ENCODE measurements around the gene ATG16L2. TPM values are rescaled to one million over a fixed set of nuclear protein-coding genes. Genes with fewer than 3 reads are reported as not detected.
A peak's percentile ranks its signal among the peaks of the same experiment; 100 is the strongest.

ATG16L2 gene
- total and polyA plus RNA-seq, 9 of the 15 experiments (the other 6 are each of a cell fraction or from before 2014, with no cell fraction given): 0.18 to 11.2 (median 6.2) TPM

GRCh38 chr11:72813740-72814285 is 398 bp upstream of the ATG16L2 start:
- no peaks in the 10 kb centered on the region for H4K20me1 ChIP-seq (replicated peaks; ENCODE audit: control insufficient read depth, insufficient read depth, low read length)
- H3K27me3 ChIP-seq (ENCODE audit: control insufficient read depth in 2 of 2, insufficient read depth in 2 of 2, low read length in 2 of 2): no peaks in the 10 kb centered on the region
- H3K4me1 ChIP-seq (replicated peaks in 1 of 2; ENCODE audit: control insufficient read depth in 2 of 2, insufficient read depth in 2 of 2, low read length in 2 of 2): peaks cover 33 to 42% of the 10 kb centered on the region in 2 experiments
- intact Hi-C loops (cut with micrococcal nuclease): loop anchor here (2.0 to 5.0 kb wide), 2 partner anchors 19 to 87 kb away; partner anchors contain the start of gene STARD10
- ATAC-seq: peak; percentile 87
- peak overlapping the region; percentile 59 for H3K4me3 ChIP-seq
- CTCF ChIA-PET (ENCODE audit: low intra/inter-chr PET ratio): interaction anchor here (0.6 to 3.1 kb wide), 5 partner anchors 17 to 196 kb away, joined by 3 to 20 read pairs (median 3); no protein-coding TSS in a partner anchor
- peaks cover 5% of the 10 kb centered on the region for H3K9me1 ChIP-seq (ENCODE audit: control insufficient read depth, insufficient read depth, low read length)
- H3K36me3 ChIP-seq (ENCODE audit: control insufficient read depth, insufficient read depth, low read length): no peaks in the 10 kb centered on the region
- H3K4me2 ChIP-seq (ENCODE audit: insufficient read depth, low read length): peak overlapping the region; percentile 93
- DNase-seq (ENCODE audit: extremely low read depth in 1 of 4, low spot score in 3 of 4): peak; percentile 80 to 86 (median 82)
- H2AFZ ChIP-seq (ENCODE audit: low read depth, low read length): peak overlapping the region; percentile 96
- in situ Hi-C loops (cut with MboI): no loop called here
- no peaks in the 10 kb centered on the region for H3K9me3 ChIP-seq (replicated peaks; ENCODE audit: control insufficient read depth, insufficient read depth, low read depth, low read length)
- POLR2A ChIA-PET: interaction anchor here (0.7 to 2.8 kb wide), 5 partner anchors 9 to 551 kb away, joined by 3 to 17 read pairs (median 3); partner anchors contain the start of gene STARD10
- no peak for FAIRE-seq
- H3K79me2 ChIP-seq (ENCODE audit: control insufficient read depth, insufficient read depth, low read length): peaks cover 4% of the 10 kb centered on the region; the same call in 2 of the 3 replicates
- H3K27ac ChIP-seq (ENCODE audit: extremely low read depth, low read depth, low read length): peak overlapping the region; percentile 87; the same call in 2 of the 3 replicates
- WGBS (ENCODE audit: insufficient coverage, low coverage, missing lambda C conversion rate): 1% methylated on average over 35 of the region's 47 CpGs
- BruUV-seq (replicated peaks): no TSS peak
- peak overlapping the region; percentile 78 to 92; a peak in 3 of 4 replicates for H3K9ac ChIP-seq (ENCODE audit: insufficient read depth in 1 of 2, low read depth in 2 of 2, low read length in 2 of 2)
- TF ChIP-seq HOMEZ (CRISPR knock-in tag; IDR thresholded peaks at IDR 0.05) (no peak), ZNF239 (CRISPR knock-in tag; IDR thresholded peaks at IDR 0.05) (no peak), KDM5B (IDR thresholded peaks at IDR 0.05; ENCODE audit: insufficient replicate concordance, low read depth, low read length) (peak; percentile 98), DNMT1 (IDR thresholded peaks at IDR 0.05) (no peak), ZBTB43 (CRISPR knock-in tag; IDR thresholded peaks at IDR 0.05) (no peak), ZNF407 (IDR thresholded peaks at IDR 0.05; ENCODE audit: low read depth) (no peak), HNRNPLL (IDR thresholded peaks at IDR 0.05; ENCODE audit: low read depth, low read length, poor library complexity, severe bottlenecking) (no peak), NR1H2 (CRISPR knock-in tag; IDR thresholded peaks at IDR 0.05) (0 out of 2 replicates have a peak, but pooled peaks have one; percentile 41), SAP30 (IDR thresholded peaks at IDR 0.05; ENCODE audit: borderline replicate concordance, insufficient read depth, low read depth, low read length, poor library complexity, severe bottlenecking) (no peak)

Data from K562 (cell line).